Vagina (tissue), 2 donors: Measurements from ENCODE around the gene P2RY12. TPM values are rescaled to one million over a fixed set of nuclear protein-coding genes. Genes with fewer than 3 reads are reported as not detected.

Source experiments
- DNase-seq, 2 donors: peaks; one replicate each; pipeline ENCODE4 v3.0.0-alpha.2; 2017; ENCODE audit errors: extremely low spot score in 2 of 2
- H3K27ac ChIP-seq: fragments of 200-600 bp; sonication (generic); one replicate; pipeline ENCODE4 v1.5.1; 2019
- H3K27me3 ChIP-seq: fragments of 200-600 bp; sonication (generic); one replicate; pipeline ENCODE4 v1.5.1; 2019
- H3K36me3 ChIP-seq, 2 donors: fragments of 200-600 bp; sonication (generic); one replicate each; pipeline ENCODE4 v1.5.1; 2017 to 2019
- H3K4me1 ChIP-seq: fragments of 200-600 bp; sonication (generic); one replicate; pipeline ENCODE4 v1.5.1; 2019
- H3K4me3 ChIP-seq, 2 donors: fragments of 200-600 bp; sonication (generic); 1 replicate in 1 of 2; 2 replicates in 1 of 2; pipeline ENCODE4 v1.5.1; 2016 to 2019
- H3K9me3 ChIP-seq: fragments of 200-600 bp; sonication (generic); one replicate; pipeline ENCODE4 v1.5.1; 2019
- CTCF ChIP-seq, 3 experiments: fragments of 450-650 bp in 2 of 3; fragments of 200-600 bp in 1 of 3; sonication (generic) in 1 of 3; IDR thresholded peaks; one replicate each; pipeline ENCODE4 v1.5.1; 2017 to 2019; ENCODE audit warnings: antibody characterized with exemption in 3 of 3, mild to moderate bottlenecking in 2 of 3, moderate library complexity in 2 of 3
- POLR2A ChIP-seq, 2 donors: fragments of 450-650 bp; IDR thresholded peaks; one replicate each; pipeline ENCODE4 v1.6.1; 2017; ENCODE audit warnings: antibody characterized with exemption in 2 of 2, mild to moderate bottlenecking in 2 of 2, moderate library complexity in 2 of 2
- POLR2AphosphoS5 ChIP-seq, 2 donors: sonication (generic); formaldehyde crosslinking; IDR thresholded peaks; one replicate each; pipeline ENCODE4 v1.9.0; 2017; ENCODE audit warnings: antibody characterized with exemption in 2 of 2, mild to moderate bottlenecking in 2 of 2, low read depth in 1 of 2; ENCODE audit not compliant: insufficient read depth in 1 of 2
- intact Hi-C: fragments of 100-400 bp; cut with DNase I; formaldehyde crosslinking; loops from one replicate; pipeline ENCODE4 v1.15.1; 2023
- total RNA-seq: library from RNA; depleted of rRNA; stranded (reverse); fragments of >200 nt; gene quantifications from one replicate; pipeline ENCODE4 v1.2.3, GENCODE V29; 2016

Gene P2RY12
- total RNA-seq, 1 donor from 2014 or later: 1.2 TPM

DNA sequence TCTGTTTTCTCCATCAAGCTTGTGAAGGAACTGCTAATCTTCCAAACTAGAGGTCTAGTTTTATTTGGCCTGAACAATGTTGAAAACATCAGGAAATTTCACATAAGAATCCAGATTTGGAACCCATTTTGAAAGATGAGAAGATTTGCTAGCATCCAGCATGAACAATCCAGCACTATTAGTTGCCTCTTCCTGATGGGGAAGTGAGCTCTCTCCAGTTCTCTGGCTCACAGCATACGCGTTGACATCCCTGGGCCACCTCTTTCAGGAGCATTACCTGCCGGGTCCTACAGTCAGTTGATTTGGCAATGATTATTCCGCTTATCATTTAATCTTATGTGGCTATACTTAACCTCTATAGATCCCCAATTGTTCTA, 78.8 kb downstream of the P2RY12 start:
- Histone ChIP-seq H3K9me3 (no peaks in the 10 kb centered on the region), H3K4me3 (no peak overlapping the region), H3K4me1 (peaks cover 17% of the 10 kb centered on the region), H3K36me3 (no peaks in the 10 kb centered on the region), H3K27me3 (no peaks in the 10 kb centered on the region), H3K27ac (peak overlapping the region; percentile 54)
- intact Hi-C loops: no loop called here
- no peak for DNase-seq
- no peak for TF ChIP-seq POLR2A (IDR thresholded peaks at IDR 0.05)
- TF ChIP-seq CTCF (IDR thresholded peaks at IDR 0.05): no peak
- no peak for TF ChIP-seq POLR2AphosphoS5 (IDR thresholded peaks at IDR 0.05; ENCODE audit: insufficient read depth in 1 of 2, low read depth in 1 of 2)

GRCh38 chr3:151305060-151305774, 79.3 kb downstream of the P2RY12 start:
- peak in 1 of 2 donors; percentile 90 for DNase-seq
- H3K4me3 ChIP-seq: no peak overlapping the region
- TF ChIP-seq POLR2AphosphoS5 (IDR thresholded peaks at IDR 0.05; ENCODE audit: insufficient read depth in 1 of 2, low read depth in 1 of 2) (peak in 1 of 2 donors; percentile 56), POLR2A (IDR thresholded peaks at IDR 0.05) (no peak), CTCF (IDR thresholded peaks at IDR 0.05) (no peak)
- no peaks in the 10 kb centered on the region for H3K27me3 ChIP-seq
- peak overlapping the region; percentile 54 for H3K27ac ChIP-seq
- intact Hi-C loops: no loop called here
- H3K4me1 ChIP-seq: peaks cover 17% of the 10 kb centered on the region
- H3K36me3 ChIP-seq: no peaks in the 10 kb centered on the region
- H3K9me3 ChIP-seq: no peaks in the 10 kb centered on the region

DNA sequence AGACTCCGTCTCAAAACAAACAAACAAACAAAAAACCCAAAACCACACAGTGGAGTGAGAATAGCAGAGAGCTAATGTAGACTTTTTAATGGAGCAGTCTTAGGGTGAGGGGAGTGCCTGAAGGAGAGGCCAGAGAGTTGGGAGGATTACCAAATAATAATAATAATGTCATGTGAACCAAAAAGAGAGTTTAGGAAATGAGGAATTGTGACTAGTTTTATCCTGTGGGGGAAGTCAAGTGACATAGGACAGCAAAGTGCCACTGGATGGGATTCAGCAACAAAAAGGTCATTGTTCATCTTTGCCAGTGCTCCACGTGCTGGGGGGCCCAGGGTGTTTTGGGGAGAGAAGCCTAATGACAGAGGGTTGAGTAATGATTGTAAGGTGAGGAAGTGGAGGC, 80.8 kb downstream of the P2RY12 start:
- H3K9me3 ChIP-seq: no peaks in the 10 kb centered on the region
- no peaks in the 10 kb centered on the region for H3K36me3 ChIP-seq
- intact Hi-C loops: no loop called here
- H3K4me3 ChIP-seq: no peak overlapping the region
- TF ChIP-seq POLR2A (IDR thresholded peaks at IDR 0.05): no peak
- no peak for TF ChIP-seq CTCF (IDR thresholded peaks at IDR 0.05)
- no peak for TF ChIP-seq POLR2AphosphoS5 (IDR thresholded peaks at IDR 0.05; ENCODE audit: insufficient read depth in 1 of 2, low read depth in 1 of 2)
- peaks cover 17% of the 10 kb centered on the region for H3K4me1 ChIP-seq
- no peaks in the 10 kb centered on the region for H3K27me3 ChIP-seq
- no peak overlapping the region for H3K27ac ChIP-seq
- DNase-seq: no peak

- H3K4me3 ChIP-seq: no peak overlapping the region
- no peaks in the 10 kb centered on the region for H3K36me3 ChIP-seq
- TF ChIP-seq POLR2A (IDR thresholded peaks at IDR 0.05) (no peak), CTCF (IDR thresholded peaks at IDR 0.05) (no peak), POLR2AphosphoS5 (IDR thresholded peaks at IDR 0.05; ENCODE audit: insufficient read depth in 1 of 2, low read depth in 1 of 2) (no peak)
- H3K4me1 ChIP-seq: peaks cover 17% of the 10 kb centered on the region
- H3K27me3 ChIP-seq: no peaks in the 10 kb centered on the region
- H3K27ac ChIP-seq: no peak overlapping the region
- DNase-seq: no peak
- H3K9me3 ChIP-seq: no peaks in the 10 kb centered on the region
- intact Hi-C loops: no loop called here
These were observed 82.8 kb downstream of the P2RY12 start for GRCh38 chr3:151301787-151302186.

- Histone ChIP-seq H3K27ac (no peak overlapping the region), H3K9me3 (no peaks in the 10 kb centered on the region), H3K4me1 (peaks cover 10% of the 10 kb centered on the region), H3K27me3 (no peaks in the 10 kb centered on the region), H3K36me3 (no peaks in the 10 kb centered on the region), H3K4me3 (no peak overlapping the region)
- no peak for DNase-seq
- intact Hi-C loops: no loop called here
- TF ChIP-seq POLR2AphosphoS5 (IDR thresholded peaks at IDR 0.05; ENCODE audit: insufficient read depth in 1 of 2, low read depth in 1 of 2): no peak
- no peak for TF ChIP-seq CTCF (IDR thresholded peaks at IDR 0.05)
- TF ChIP-seq POLR2A (IDR thresholded peaks at IDR 0.05): no peak
These were observed 84.0 kb downstream of the P2RY12 start for GRCh38 chr3:151300539-151300938.
